CD4-positive, CD25-positive, alpha-beta regulatory T cell (primary cell): ENCODE results near the gene TEDC1. TPM values are rescaled to one million over a fixed set of nuclear protein-coding genes. Genes with fewer than 3 reads are reported as not detected.
A peak's percentile ranks its signal among the peaks of the same experiment; 100 is the strongest.

Experiments used
- ATAC-seq, 2 donors: fragments of 150-1000 bp; cut with Tn5 transposase; one replicate each; pipeline ENCODE4 v1.10.0; 2021; ENCODE audit warnings: low read depth in 2 of 2, moderate number of reproducible peaks in 2 of 2, moderate library complexity in 1 of 2
- DNase-seq, 3 donors: peaks; one replicate each; pipeline versions ENCODE4 v3.0.0 to v3.0.0-alpha.2; 2012 to 2022; ENCODE audit warnings: mixed read lengths in 1 of 3
- H3K27ac ChIP-seq: one replicate; pipeline ENCODE4 v1.7.0; 2013; ENCODE audit warnings: mild to moderate bottlenecking, low read length; ENCODE audit not compliant: insufficient read depth, poor library complexity, severe bottlenecking
- H3K27me3 ChIP-seq: one replicate; pipeline ENCODE4 v1.7.0; 2013; ENCODE audit warnings: low read length; ENCODE audit not compliant: control insufficient read depth, insufficient read depth
- H3K36me3 ChIP-seq: one replicate; pipeline ENCODE4 v1.7.0; 2013; ENCODE audit warnings: mild to moderate bottlenecking, low read length, moderate library complexity; ENCODE audit not compliant: control insufficient read depth, insufficient read depth
- H3K4me1 ChIP-seq: 2 replicates; pipeline ENCODE4 v1.7.0; 2013; ENCODE audit warnings: mild to moderate bottlenecking, low read length; ENCODE audit not compliant: insufficient read depth, control insufficient read depth, poor library complexity, severe bottlenecking
- H3K4me3 ChIP-seq: one replicate; pipeline ENCODE4 v1.7.0; 2013; ENCODE audit warnings: low read depth, mild to moderate bottlenecking, low read length, moderate library complexity
- H3K9me3 ChIP-seq, 2 experiments: 1 replicate in 1 of 2; 2 replicates in 1 of 2; pipeline ENCODE4 v1.7.0; 2013; ENCODE audit warnings: low read length in 2 of 2, mild to moderate bottlenecking in 1 of 2, moderate library complexity in 1 of 2; ENCODE audit not compliant: control insufficient read depth in 2 of 2
- H3K27ac Mint-ChIP-seq, 3 donors: one replicate each; pipeline ENCODE4 v1.8.0; 2020 to 2022; ENCODE audit warnings: mild to moderate bottlenecking in 3 of 3, mixed read lengths in 3 of 3, moderate library complexity in 2 of 3
- H3K27me3 Mint-ChIP-seq: one replicate; pipeline ENCODE4 v1.8.0; 2022; ENCODE audit warnings: mild to moderate bottlenecking, mixed read lengths
- H3K36me3 Mint-ChIP-seq: one replicate; pipeline ENCODE4 v1.8.0; 2020; ENCODE audit warnings: mixed read lengths
- H3K4me1 Mint-ChIP-seq, 4 donors: one replicate each; pipeline ENCODE4 v1.8.0; 2020 to 2022; ENCODE audit warnings: mixed read lengths in 4 of 4, mild to moderate bottlenecking in 1 of 4
- H3K4me3 Mint-ChIP-seq, 4 donors: one replicate each; pipeline ENCODE4 v1.8.0; 2020 to 2022; ENCODE audit warnings: mild to moderate bottlenecking in 4 of 4, mixed read lengths in 4 of 4, moderate library complexity in 3 of 4
- H3K9me3 Mint-ChIP-seq, 7 donors: one replicate each; pipeline ENCODE4 v1.8.0; 2020 to 2022; ENCODE audit warnings: mixed read lengths in 7 of 7, mild to moderate bottlenecking in 3 of 7, moderate library complexity in 2 of 7
- polyA plus RNA-seq, 4 donors: library from polyadenylated mRNA; unstranded; fragments of 300-500 nt; fragmentation: Illumina TruSeq; gene quantifications; one replicate each; pipeline ENCODE4 v1.2.3, GENCODE V29; 2021
- total RNA-seq: library from RNA; stranded (reverse); gene quantifications from one replicate; pipeline ENCODE4 v1.2.3, GENCODE V29; 2022

TEDC1 gene
- total and polyA plus RNA-seq, 5 donors from 2014 or later = 5.5 to 118 (median 8.0) TPM

DNA sequence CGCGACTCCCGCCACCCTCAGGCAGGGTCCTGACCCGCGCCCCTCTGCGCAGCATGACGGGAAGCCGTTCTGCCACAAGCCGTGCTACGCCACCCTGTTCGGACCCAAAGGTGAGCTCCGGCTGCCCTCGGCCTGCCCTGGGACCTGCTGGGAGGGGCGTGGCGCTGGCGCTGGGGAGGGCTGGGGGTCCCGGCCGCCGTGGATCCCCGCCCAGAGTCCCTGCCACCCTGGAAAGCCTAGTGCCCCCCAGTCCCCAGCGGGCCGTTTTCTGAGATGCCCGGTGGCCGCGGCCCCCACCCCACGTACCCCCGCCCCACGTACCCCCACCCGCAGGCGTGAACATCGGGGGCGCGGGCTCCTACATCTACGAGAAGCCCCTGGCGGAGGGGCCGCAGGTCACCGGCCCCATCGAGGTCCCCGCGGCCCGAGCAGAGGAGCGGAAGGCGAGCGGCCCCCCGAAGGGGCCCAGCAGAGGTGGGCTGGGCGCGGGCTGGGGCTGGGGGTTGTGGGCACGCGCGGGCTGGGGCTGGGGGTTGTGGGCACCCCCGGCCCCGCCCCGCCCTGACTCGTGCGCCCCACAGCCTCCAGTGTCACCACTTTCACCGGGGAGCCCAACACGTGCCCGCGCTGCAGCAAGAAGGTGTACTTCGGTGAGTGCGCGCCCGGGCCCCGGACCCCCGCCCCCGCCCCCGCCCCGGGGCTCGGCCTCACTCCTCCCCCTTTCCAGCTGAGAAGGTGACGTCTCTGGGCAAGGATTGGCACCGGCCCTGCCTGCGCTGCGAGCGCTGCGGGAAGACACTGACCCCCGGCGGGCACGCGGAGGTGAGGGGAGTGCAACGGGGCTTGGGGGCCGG lies 12.4 kb upstream of the TEDC1 start:
- Histone ChIP-seq H3K4me3 (no peak overlapping the region), H3K4me1 (peaks cover 92% of the 10 kb centered on the region), H3K27ac (peak overlapping the region; percentile 69), H3K36me3 (no peaks in the 10 kb centered on the region), H3K9me3 (no peaks in the 10 kb centered on the region), H3K27me3 (no peaks in the 10 kb centered on the region)
- Mint-ChIP-seq H3K4me1 (peaks cover 5 to 39% (median 19%) of the 10 kb centered on the region in 4 donors), H3K4me3 (no peak overlapping the region), H3K36me3 (no peaks in the 10 kb centered on the region), H3K27ac (no peak overlapping the region), H3K9me3 (peaks cover 0 to 4% (median 0%) of the 10 kb centered on the region in 7 donors), H3K27me3 (peaks cover 36% of the 10 kb centered on the region)
- ATAC-seq = no peak
- DNase-seq = no peak

DNA sequence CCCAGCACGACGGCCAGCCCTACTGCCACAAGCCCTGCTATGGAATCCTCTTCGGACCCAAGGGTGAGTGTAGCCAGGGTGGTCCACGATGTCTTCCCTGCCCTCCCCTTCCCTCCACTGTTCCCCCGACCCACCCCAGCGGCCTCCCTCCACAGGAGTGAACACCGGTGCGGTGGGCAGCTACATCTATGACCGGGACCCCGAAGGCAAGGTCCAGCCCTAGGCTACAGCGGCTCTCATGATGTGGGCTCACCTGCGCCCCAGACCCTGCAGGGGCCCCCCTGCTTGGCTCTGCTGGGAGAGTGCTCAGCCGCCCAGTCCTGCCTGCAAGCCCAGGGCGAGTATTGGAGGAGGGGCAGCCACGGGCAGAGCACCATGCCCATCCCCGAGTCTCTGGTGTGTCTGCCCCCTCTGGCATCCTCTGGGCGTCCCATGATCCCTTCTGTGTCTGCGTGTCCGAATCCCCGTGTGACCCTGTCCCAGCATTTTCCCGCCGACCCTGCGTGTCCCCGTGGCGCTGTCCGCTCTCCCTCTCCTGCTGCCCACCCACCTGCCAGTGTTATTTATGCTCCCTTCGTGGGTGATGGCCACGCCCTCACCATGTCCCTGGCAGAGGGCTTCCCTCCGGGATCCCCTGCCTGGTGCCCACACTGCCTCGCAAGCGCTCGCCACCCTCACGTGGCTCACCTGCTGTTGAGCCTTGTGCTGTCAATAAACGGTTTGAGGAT lies 11.5 kb upstream of the TEDC1 start:
- Histone ChIP-seq H3K9me3 (no peaks in the 10 kb centered on the region), H3K27me3 (no peaks in the 10 kb centered on the region), H3K27ac (peak overlapping the region; percentile 5), H3K4me3 (no peak overlapping the region), H3K4me1 (peaks cover 95% of the 10 kb centered on the region), H3K36me3 (no peaks in the 10 kb centered on the region)
- Mint-ChIP-seq H3K27ac (peak overlapping the region in 1 of 3 donors; percentile 55), H3K36me3 (no peaks in the 10 kb centered on the region), H3K9me3 (peaks cover 0 to 4% (median 0%) of the 10 kb centered on the region in 7 donors), H3K4me1 (peaks cover 5 to 42% (median 24%) of the 10 kb centered on the region in 4 donors), H3K4me3 (peak overlapping the region in 3 of 4 donors; percentile 74 to 95 (median 88)), H3K27me3 (peaks cover 36% of the 10 kb centered on the region)
- DNase-seq (no peak), ATAC-seq (no peak)

DNA sequence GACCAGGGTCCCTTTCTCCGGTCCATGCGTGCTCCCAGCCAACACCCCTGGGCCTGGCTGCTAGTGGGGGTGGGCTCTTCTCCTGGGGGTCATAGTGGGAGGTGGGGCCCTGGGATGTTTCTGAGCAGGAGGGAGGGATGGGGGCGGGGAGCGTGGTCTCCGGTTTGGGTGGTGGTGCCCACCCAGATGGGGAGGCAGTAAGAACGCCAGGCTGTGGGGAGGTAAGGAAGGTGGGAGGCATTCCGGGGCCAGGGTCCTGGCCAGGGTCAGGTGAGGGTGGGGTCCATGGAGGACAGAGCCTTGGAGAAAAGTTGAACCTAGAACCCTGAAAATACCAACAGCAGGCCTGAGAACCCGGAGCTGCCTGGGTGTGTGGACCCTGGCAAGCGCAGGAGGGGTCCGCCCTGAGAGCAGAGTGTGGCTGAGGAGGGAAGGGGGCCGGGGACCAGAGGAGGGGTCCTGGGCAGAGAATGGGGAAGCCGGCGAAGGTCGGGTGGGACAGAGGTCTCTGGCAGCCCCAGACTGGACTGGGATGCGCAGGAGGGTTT lies 10.8 kb upstream of the TEDC1 start:
- Mint-ChIP-seq H3K9me3 (peaks cover 0 to 4% (median 0%) of the 10 kb centered on the region in 7 donors), H3K27ac (peak overlapping the region in 2 of 3 donors; percentile 100), H3K4me3 (peak overlapping the region in 3 of 4 donors; percentile 74 to 95 (median 88)), H3K36me3 (no peaks in the 10 kb centered on the region), H3K27me3 (peaks cover 36% of the 10 kb centered on the region), H3K4me1 (peaks cover 5 to 49% (median 25%) of the 10 kb centered on the region in 4 donors)
- H3K4me3 ChIP-seq = no peak overlapping the region
- H3K9me3 ChIP-seq = no peaks in the 10 kb centered on the region
- ATAC-seq (no peak), DNase-seq (no peak)
- no peaks in the 10 kb centered on the region for H3K36me3 ChIP-seq
- H3K27me3 ChIP-seq = no peaks in the 10 kb centered on the region
- H3K4me1 ChIP-seq = peaks cover 96% of the 10 kb centered on the region
- H3K27ac ChIP-seq = peak overlapping the region; percentile 100

DNA sequence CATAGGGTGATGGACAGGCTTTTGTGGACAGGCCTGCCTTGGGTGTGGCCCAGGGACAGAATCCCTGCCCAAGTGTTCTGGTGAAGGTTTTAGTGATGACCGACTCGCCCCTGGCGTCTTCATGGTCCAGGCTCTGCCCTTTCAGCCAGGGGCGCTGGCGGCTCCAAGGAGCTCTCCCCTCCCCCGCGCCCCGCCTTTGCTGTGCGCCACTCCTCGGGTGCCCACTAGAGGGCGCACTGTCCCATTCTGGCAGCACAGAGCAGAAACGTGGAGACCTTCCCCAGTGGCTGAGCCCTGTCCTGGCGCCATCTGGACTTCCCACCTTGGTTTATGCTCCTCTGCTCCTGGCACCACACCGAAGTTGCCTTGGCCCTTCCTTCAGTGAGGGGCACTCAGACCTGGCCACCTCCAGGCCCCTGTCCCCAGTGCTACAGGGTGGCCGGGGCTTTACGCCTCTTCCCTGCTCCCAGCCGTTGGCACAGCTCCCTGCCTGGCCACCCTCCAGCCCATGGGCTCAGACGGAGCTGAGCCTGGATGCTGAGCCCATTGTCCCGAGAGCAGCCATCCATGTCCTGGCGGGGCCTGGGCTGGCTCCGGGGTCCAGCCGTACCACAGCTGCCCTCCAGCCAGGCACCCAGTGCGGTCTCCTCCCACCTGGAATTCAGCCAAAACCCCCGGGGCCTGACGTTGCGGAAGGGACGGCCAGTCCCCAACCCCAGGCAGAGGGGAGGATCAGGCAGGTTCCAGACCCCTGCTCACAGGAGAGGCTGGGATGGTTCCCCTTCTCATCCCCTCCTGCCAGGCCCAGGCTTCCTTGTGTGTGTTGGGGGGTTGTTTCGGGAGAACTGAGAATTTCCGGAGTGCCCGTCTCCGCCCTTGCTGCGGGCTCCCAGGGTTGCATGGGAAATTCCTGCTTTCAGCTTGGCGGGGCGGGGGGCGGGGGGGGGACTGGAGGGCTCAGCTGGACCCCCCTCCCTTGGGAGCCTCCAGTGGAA lies 9.9 kb upstream of the TEDC1 start:
- H3K27me3 ChIP-seq = no peaks in the 10 kb centered on the region
- peaks cover 5 to 56% (median 29%) of the 10 kb centered on the region in 4 donors for H3K4me1 Mint-ChIP-seq
- peaks cover 32% of the 10 kb centered on the region for H3K27me3 Mint-ChIP-seq

DNA sequence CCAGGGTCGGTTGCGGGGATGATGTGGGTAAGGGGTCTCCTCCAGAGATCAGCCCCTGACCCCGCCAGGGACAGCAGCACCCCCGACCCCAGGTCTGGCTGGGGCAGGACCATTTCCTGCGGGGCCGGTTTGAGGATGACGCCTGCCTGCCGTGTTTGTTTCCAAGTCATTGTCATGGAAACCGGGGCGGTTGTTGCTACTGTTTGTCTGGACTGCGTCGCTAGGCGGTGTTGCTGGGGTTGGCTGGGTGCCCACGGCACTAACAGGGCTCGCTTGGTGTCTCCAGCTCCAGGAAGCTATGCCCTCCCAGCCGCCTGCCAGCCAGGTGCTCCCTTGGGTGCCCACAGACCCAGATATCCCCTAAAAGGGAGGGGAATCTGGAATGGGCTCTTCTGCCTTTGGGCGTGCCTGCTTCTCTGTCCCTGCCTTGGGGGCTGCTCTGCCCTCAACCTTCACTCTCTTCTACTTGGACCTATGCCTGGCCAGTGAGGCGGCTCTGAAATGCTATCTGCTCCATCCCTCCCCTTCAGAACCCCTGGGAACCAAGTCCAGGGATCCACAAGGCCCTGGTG lies 9.1 kb upstream of the TEDC1 start:
- DNase-seq (peak; percentile 94 to 98 (median 97)), ATAC-seq (peak; percentile 68 to 74)
- Histone ChIP-seq H3K27me3 (no peaks in the 10 kb centered on the region), H3K9me3 (no peaks in the 10 kb centered on the region), H3K4me1 (peaks cover 96% of the 10 kb centered on the region), H3K4me3 (no peak overlapping the region), H3K27ac (peak overlapping the region; percentile 100), H3K36me3 (no peaks in the 10 kb centered on the region)
- peak overlapping the region; percentile 86 to 95 (median 88) for H3K4me3 Mint-ChIP-seq
- peak overlapping the region; percentile 99 to 100 (median 100) for H3K27ac Mint-ChIP-seq
- peaks cover 5 to 60% (median 29%) of the 10 kb centered on the region in 4 donors for H3K4me1 Mint-ChIP-seq
- peaks cover 0 to 4% (median 0%) of the 10 kb centered on the region in 7 donors for H3K9me3 Mint-ChIP-seq
- peaks cover 26% of the 10 kb centered on the region for H3K27me3 Mint-ChIP-seq
- no peaks in the 10 kb centered on the region for H3K36me3 Mint-ChIP-seq

More for the DNA sequence above, 9.9 kb upstream of the TEDC1 start:
- no peaks in the 10 kb centered on the region for H3K36me3 ChIP-seq
- peaks cover 0 to 4% (median 0%) of the 10 kb centered on the region in 7 donors for H3K9me3 Mint-ChIP-seq
- DNase-seq = peak; percentile 83 to 89 (median 83)
- peak overlapping the region; percentile 82 to 95 (median 90) for H3K4me3 Mint-ChIP-seq
- no peaks in the 10 kb centered on the region for H3K36me3 Mint-ChIP-seq
- H3K27ac ChIP-seq = peak overlapping the region; percentile 100
- peak; percentile 53 to 54 for ATAC-seq
- peak overlapping the region; percentile 45 for H3K4me3 ChIP-seq
- H3K27ac Mint-ChIP-seq = peak overlapping the region; percentile 56 to 100 (median 100)
- peaks cover 96% of the 10 kb centered on the region for H3K4me1 ChIP-seq
- no peaks in the 10 kb centered on the region for H3K9me3 ChIP-seq

DNA sequence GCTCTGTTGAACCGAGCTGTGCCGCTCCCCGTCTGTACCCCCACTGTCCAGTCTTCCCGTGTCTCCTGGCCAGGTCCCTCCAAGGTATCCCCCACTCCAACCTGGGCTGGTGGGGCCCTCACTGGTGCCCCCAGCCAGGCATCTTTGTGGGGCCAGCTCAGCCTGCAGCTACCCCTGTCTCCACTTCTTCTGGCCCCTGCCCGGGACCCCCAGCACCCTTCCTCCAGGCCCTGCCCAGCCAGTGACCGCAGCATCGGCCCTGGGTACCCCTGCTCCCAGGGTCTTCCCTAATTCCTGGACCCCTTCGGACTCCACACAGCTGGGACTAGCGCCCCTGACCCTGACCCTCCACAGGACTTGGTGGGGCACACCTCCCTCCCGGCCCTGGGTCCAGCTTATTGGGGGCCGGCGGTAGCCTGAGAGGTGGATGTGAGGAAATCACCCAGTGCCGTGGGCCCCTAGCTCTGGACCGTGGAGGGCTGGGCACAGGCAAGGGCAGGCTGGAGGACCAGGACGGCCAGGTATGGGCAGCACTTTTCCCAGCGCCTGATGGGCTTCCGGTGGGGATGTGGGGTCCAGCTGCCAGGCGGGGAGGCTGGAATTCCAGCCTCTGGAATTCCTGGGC lies 8.4 kb upstream of the TEDC1 start:
- Histone ChIP-seq H3K36me3 (no peaks in the 10 kb centered on the region), H3K27me3 (no peaks in the 10 kb centered on the region), H3K4me1 (peaks cover 96% of the 10 kb centered on the region), H3K27ac (peak overlapping the region; percentile 100), H3K9me3 (no peaks in the 10 kb centered on the region), H3K4me3 (no peak overlapping the region)
- H3K27ac Mint-ChIP-seq = peak overlapping the region; percentile 99 to 100 (median 100)
- peaks cover 5 to 56% (median 27%) of the 10 kb centered on the region in 4 donors for H3K4me1 Mint-ChIP-seq
- peak overlapping the region; percentile 86 to 95 (median 88) for H3K4me3 Mint-ChIP-seq
- no peak for DNase-seq
- peaks cover 0 to 2% (median 0%) of the 10 kb centered on the region in 7 donors for H3K9me3 Mint-ChIP-seq
- H3K27me3 Mint-ChIP-seq = peaks cover 20% of the 10 kb centered on the region
- no peak for ATAC-seq
- H3K36me3 Mint-ChIP-seq = no peaks in the 10 kb centered on the region
